Keratinocyte (primary cell): ENCODE data around the gene TRMT61B.

Source experiments
- CTCF ChIP-seq, 3 experiments: IDR thresholded peaks in 1 of 3; conservative IDR thresholded peaks in 1 of 3; optimal IDR thresholded peaks in 1 of 3; 2 replicates in 2 of 3; 3 replicates in 1 of 3; pipeline versions ENCODE3 to v1.5.1; 2011; ENCODE audit warnings: low read length in 3 of 3, mild to moderate bottlenecking in 3 of 3, moderate library complexity in 2 of 3, control low read depth in 1 of 3, inconsistent platforms in 1 of 3; ENCODE audit not compliant: insufficient read depth in 2 of 3; ENCODE audit errors: extremely low read depth in 1 of 3
- EZH2 ChIP-seq: IDR thresholded peaks from one replicate; pipeline ENCODE4 v1.6.1; 2012; ENCODE audit warnings: inconsistent platforms, mild to moderate bottlenecking, low read length, moderate library complexity

GRCh38 chr2:28835781-28836180, 34.3 kb downstream of the TRMT61B start:
- no peak for TF ChIP-seq CTCF (optimal IDR thresholded peaks at IDR 0.05 in 1 of 3, IDR thresholded peaks at IDR 0.05 in 1 of 3, conservative IDR thresholded peaks at IDR 0.05 in 1 of 3; ENCODE audit: extremely low read depth in 1 of 3, insufficient read depth in 2 of 3, low read length in 3 of 3)
- no peak for TF ChIP-seq EZH2
